K562 (cell line): ENCODE measurements around the gene UBE3B. TPM values are rescaled to one million over a fixed set of nuclear protein-coding genes. Genes with fewer than 3 reads are reported as not detected.

Source experiments
- ATAC-seq: fragments of 200-7000 bp; cut with Tn5 transposase; 3 replicates; pipeline ENCODE4 v1.9.1; 2020; ENCODE audit warnings: moderate library complexity
- BruUV-seq: library from RNA; stranded (reverse); fragments of 400-500 nt; replicated peaks from 2 replicates; lab custom pipeline; 2021; lab: Mats Ljungman, UMichigan
- CTCF ChIA-PET: fragments of 300-600 bp; formaldehyde crosslinking; extraction: SDS; loops from one replicate; lab custom pipeline; 2021; ENCODE audit warnings: low intra/inter-chr PET ratio; lab: Yijun Ruan, JAX
- POLR2A ChIA-PET: fragments of 300-600, 350-650 bp; sonication (Branson Sonifier 250); formaldehyde crosslinking; extraction: SDS; loops from one replicate; lab custom pipeline; 2021; ENCODE audit warnings: antibody characterized with exemption, inconsistent platforms; lab: Yijun Ruan, JAX
- DNase-seq, 4 experiments: peaks; one replicate each; pipeline versions ENCODE4 v3.0.0 to v3.0.0-alpha.2; 2011 to 2018; ENCODE audit warnings: low spot score in 3 of 4, mixed read lengths in 3 of 4; ENCODE audit errors: extremely low read depth in 1 of 4
- FAIRE-seq: peaks from 2 replicates; lab custom pipeline; 2011; peaks lifted over from hg19 to GRCh38; lab: Jason Lieb, UNC
- H2AFZ ChIP-seq: 2 replicates; pipeline ENCODE4 v1.6.0; 2011; ENCODE audit warnings: low read depth, low read length, control low read depth, inconsistent platforms
- H3K27ac ChIP-seq: fragments of 200-600 bp; 3 replicates; pipeline ENCODE4 v1.8.0; 2011; ENCODE audit warnings: low read depth, mild to moderate bottlenecking, control low read depth, inconsistent platforms, low read length, moderate library complexity, mixed read lengths; ENCODE audit errors: extremely low read depth
- H3K27me3 ChIP-seq, 2 experiments: fragments of 300-600 bp in 1 of 2; 2 replicates in 1 of 2; 3 replicates in 1 of 2; pipeline versions ENCODE4 v1.6.0 to v1.8.0; 2011; ENCODE audit warnings: inconsistent platforms in 2 of 2, low read length in 2 of 2, mild to moderate bottlenecking in 1 of 2, mixed read lengths in 1 of 2, moderate library complexity in 1 of 2; ENCODE audit not compliant: control insufficient read depth in 2 of 2, insufficient read depth in 2 of 2
- H3K36me3 ChIP-seq: fragments of 300-600 bp; 3 replicates; pipeline ENCODE4 v1.8.0; 2011; ENCODE audit warnings: mild to moderate bottlenecking, low read length, inconsistent platforms; ENCODE audit not compliant: control insufficient read depth, insufficient read depth
- H3K4me1 ChIP-seq, 2 experiments: fragments of 200-600 bp in 1 of 2; replicated peaks in 1 of 2; 2 replicates in 1 of 2; 3 replicates in 1 of 2; pipeline versions ENCODE4 v1.5.1 to v1.8.0; 2011; ENCODE audit warnings: inconsistent platforms in 2 of 2, low read length in 2 of 2, mild to moderate bottlenecking in 1 of 2, mixed read lengths in 1 of 2, moderate library complexity in 1 of 2; ENCODE audit not compliant: control insufficient read depth in 2 of 2, insufficient read depth in 2 of 2
- H3K4me2 ChIP-seq: 2 replicates; pipeline ENCODE4 v1.6.1; 2011; ENCODE audit warnings: low read length, control low read depth, inconsistent platforms, mixed read lengths; ENCODE audit not compliant: insufficient read depth
- H3K4me3 ChIP-seq: fragments of 200-600 bp; sonication (generic), shearing (Covaris generic); 2 replicates; pipeline ENCODE4 v1.5.1; 2016; ENCODE audit warnings: control low read depth, inconsistent platforms
- H3K79me2 ChIP-seq: fragments of 200-600 bp; 3 replicates; pipeline ENCODE4 v1.8.0; 2011; ENCODE audit warnings: low read length, inconsistent platforms; ENCODE audit not compliant: control insufficient read depth, insufficient read depth
- H3K9ac ChIP-seq, 2 experiments: 2 replicates each; pipeline versions ENCODE4 v1.6.0 to v1.6.1; 2011; ENCODE audit warnings: low read depth in 2 of 2, low read length in 2 of 2, control low read depth in 1 of 2, inconsistent platforms in 1 of 2, mild to moderate bottlenecking in 1 of 2, mixed read lengths in 1 of 2; ENCODE audit not compliant: insufficient read depth in 1 of 2
- H3K9me1 ChIP-seq: one replicate; pipeline ENCODE4 v1.6.0; 2011; ENCODE audit warnings: inconsistent platforms, mild to moderate bottlenecking, low read length, moderate library complexity; ENCODE audit not compliant: control insufficient read depth, insufficient read depth
- H3K9me3 ChIP-seq: replicated peaks from 2 replicates; pipeline ENCODE4 v1.5.1; 2011; ENCODE audit warnings: low read depth, low read length, inconsistent platforms; ENCODE audit not compliant: control insufficient read depth, insufficient read depth
- H4K20me1 ChIP-seq: replicated peaks from 2 replicates; pipeline ENCODE4 v1.6.1; 2011; ENCODE audit warnings: low read length, inconsistent platforms, mixed read lengths; ENCODE audit not compliant: control insufficient read depth, insufficient read depth
- BCOR ChIP-seq: fragments of 450-650 bp; IDR thresholded peaks from 2 replicates; pipeline ENCODE4 v1.6.1; 2016
- DIDO1 ChIP-seq: fragments of 450-650 bp; IDR thresholded peaks from 2 replicates; pipeline ENCODE4 v1.6.1; 2016; ENCODE audit warnings: low read depth, missing biosample characterization, missing genetic modification characterization
- ELF2 ChIP-seq: fragments of 250-450 bp; sonication (Bioruptor Pico); IDR thresholded peaks from 2 replicates; pipeline ENCODE4 v1.5.0; 2021; ENCODE audit warnings: mild to moderate bottlenecking
- HMGN3 ChIP-seq: IDR thresholded peaks from 2 replicates; pipeline ENCODE4 v1.6.1; 2011; ENCODE audit warnings: borderline replicate concordance, low read depth, mild to moderate bottlenecking, mixed read lengths, low read length; ENCODE audit not compliant: insufficient read length; ENCODE audit errors: extremely low read depth
- LARP7 ChIP-seq: fragments of 450-650 bp; IDR thresholded peaks from 2 replicates; pipeline ENCODE4 v1.6.1; 2016
- NRF1 ChIP-seq, 2 experiments: fragments of 450-650 bp; IDR thresholded peaks in 1 of 2; conservative IDR thresholded peaks in 1 of 2; 2 replicates each; pipeline ENCODE4 v1.6.1; 2014; ENCODE audit warnings: mild to moderate bottlenecking in 2 of 2
- SIN3A ChIP-seq, 2 experiments: fragments of 150-350 bp in 1 of 2; IDR thresholded peaks; 2 replicates each; pipeline ENCODE4 v1.6.1; 2011 to 2016; ENCODE audit warnings: borderline replicate concordance in 2 of 2, low read depth in 2 of 2, low read length in 2 of 2, mild to moderate bottlenecking in 2 of 2, moderate library complexity in 2 of 2; ENCODE audit not compliant: control insufficient read depth in 1 of 2
- TSC22D4 ChIP-seq: fragments of 450-650 bp; IDR thresholded peaks from 2 replicates; pipeline ENCODE4 v1.6.1; 2016; ENCODE audit warnings: missing genetic modification characterization, missing biosample characterization, control low read depth
- XRCC5 ChIP-seq: fragments of 200-400 bp; formaldehyde crosslinking; IDR thresholded peaks from 2 replicates; pipeline ENCODE4 v1.6.1; 2017; ENCODE audit warnings: low read depth, mild to moderate bottlenecking, low read length
- WGBS: fragments of 100-300 bp; shearing (Covaris generic); methylation state at CpG from one replicate; pipeline ENCODE4 v1.1.6; 2016; ENCODE audit warnings: low coverage, mixed read lengths; ENCODE audit not compliant: insufficient coverage; ENCODE audit errors: missing lambda C conversion rate; 5-methylcytosine and 5-hydroxymethylcytosine counted together
- in situ Hi-C: fragments of 300-500 bp; cut with MboI; formaldehyde crosslinking; loops from 4 replicates; pipeline ENCODE4 v1.15.0; 2018; ENCODE audit warnings: inconsistent platforms, mixed read lengths
- intact Hi-C: fragments of 100-400 bp; cut with micrococcal nuclease; formaldehyde crosslinking; loops from 2 replicates; pipeline ENCODE4 v1.14.2; 2022
- polyA plus RNA-seq, 8 experiments: library from polyadenylated mRNA; depleted of rRNA in 4 of 8; stranded (reverse) in 5 of 8; unstranded in 3 of 8; fragments of >200 nt; fragmentation: Nextera tagmentation in 2 of 8; fragmentation: Illumina TruSeq in 1 of 8; extraction: Ambion mirVana in 2 of 8; extraction: Trizol in 1 of 8; gene quantifications; 2 replicates each; pipeline versions ENCODE4 v1.2.1 to v1.2.3, GENCODE V29; 2011 to 2014; ENCODE audit warnings: inconsistent platforms in 1 of 8, missing spikeins in 1 of 8
- total RNA-seq, 7 experiments: library from RNA; depleted of rRNA in 6 of 7; stranded (reverse); fragments of >200 nt in 6 of 7; fragmentation: Illumina TruSeq in 2 of 7; extraction: Trizol in 2 of 7; gene quantifications; 2 replicates each; pipeline versions ENCODE4 v1.2.1 to v1.2.3, GENCODE V29; 2011 to 2021; ENCODE audit warnings: low replicate concordance in 1 of 7
- TF ChIP-seq, protein P1 (sequence below): fragments of 450-650 bp; IDR thresholded peaks from 2 replicates; pipeline ENCODE4 v1.6.1; 2016; ENCODE audit warnings: missing biosample characterization, missing genetic modification characterization
- TF ChIP-seq, protein P2 (sequence below): sonication (generic); formaldehyde crosslinking; IDR thresholded peaks from 2 replicates; pipeline ENCODE4 v1.8.0; 2022; ENCODE audit warnings: mild to moderate bottlenecking, missing genetic modification reagents
- TF ChIP-seq, protein P3 (sequence below): conservative IDR thresholded peaks from 2 replicates; pipeline ENCODE4 v1.6.1; 2011; ENCODE audit warnings: low read depth, mild to moderate bottlenecking, low read length; ENCODE audit not compliant: control insufficient read depth
- TF ChIP-seq, protein P4 (sequence below): fragments of 450-650 bp; IDR thresholded peaks from 2 replicates; pipeline ENCODE4 v1.6.1; 2016; ENCODE audit warnings: mild to moderate bottlenecking

UBE3B gene
- total and polyA plus RNA-seq, 9 of the 15 experiments (the other 6 are each of a cell fraction or from before 2014, with no cell fraction given): 7.6 to 23.6 (median 15.5) TPM

DNA sequence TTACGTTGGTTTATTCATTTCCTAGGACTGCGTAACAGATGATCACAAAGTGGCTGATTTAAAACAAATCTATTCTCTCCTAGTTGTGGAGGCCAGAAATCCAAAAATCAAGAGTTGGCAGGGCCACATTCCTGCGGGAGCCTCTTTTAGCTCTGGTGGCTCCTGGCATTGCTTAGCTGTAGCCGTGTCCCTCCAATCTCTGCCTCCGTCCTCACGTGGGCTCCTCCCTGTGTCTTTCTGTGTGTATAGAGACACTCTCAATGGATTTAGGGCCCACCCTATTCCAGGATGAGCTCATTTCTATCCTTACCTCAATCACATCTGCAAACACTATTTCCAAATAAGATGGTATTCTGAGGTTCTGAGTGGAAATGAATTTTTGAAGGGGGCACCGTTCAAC is 42.9 kb upstream of the UBE3B start:
- intact Hi-C loops: loop anchor here (5.0 kb wide), 1 partner anchor 43 kb away; the partner anchor contains the start of genes KCTD10 and UBE3B
- TF ChIP-seq DIDO1 (tag): no peak
- TF ChIP-seq SIN3A (IDR thresholded peaks at IDR 0.05; ENCODE audit: borderline replicate concordance in 2 of 2, control insufficient read depth in 1 of 2, low read depth in 2 of 2, low read length in 2 of 2): no peak
- TF ChIP-seq, protein P1, sequence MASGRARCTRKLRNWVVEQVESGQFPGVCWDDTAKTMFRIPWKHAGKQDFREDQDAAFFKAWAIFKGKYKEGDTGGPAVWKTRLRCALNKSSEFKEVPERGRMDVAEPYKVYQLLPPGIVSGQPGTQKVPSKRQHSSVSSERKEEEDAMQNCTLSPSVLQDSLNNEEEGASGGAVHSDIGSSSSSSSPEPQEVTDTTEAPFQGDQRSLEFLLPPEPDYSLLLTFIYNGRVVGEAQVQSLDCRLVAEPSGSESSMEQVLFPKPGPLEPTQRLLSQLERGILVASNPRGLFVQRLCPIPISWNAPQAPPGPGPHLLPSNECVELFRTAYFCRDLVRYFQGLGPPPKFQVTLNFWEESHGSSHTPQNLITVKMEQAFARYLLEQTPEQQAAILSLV (tag): no peak
- TF ChIP-seq, protein P2, sequence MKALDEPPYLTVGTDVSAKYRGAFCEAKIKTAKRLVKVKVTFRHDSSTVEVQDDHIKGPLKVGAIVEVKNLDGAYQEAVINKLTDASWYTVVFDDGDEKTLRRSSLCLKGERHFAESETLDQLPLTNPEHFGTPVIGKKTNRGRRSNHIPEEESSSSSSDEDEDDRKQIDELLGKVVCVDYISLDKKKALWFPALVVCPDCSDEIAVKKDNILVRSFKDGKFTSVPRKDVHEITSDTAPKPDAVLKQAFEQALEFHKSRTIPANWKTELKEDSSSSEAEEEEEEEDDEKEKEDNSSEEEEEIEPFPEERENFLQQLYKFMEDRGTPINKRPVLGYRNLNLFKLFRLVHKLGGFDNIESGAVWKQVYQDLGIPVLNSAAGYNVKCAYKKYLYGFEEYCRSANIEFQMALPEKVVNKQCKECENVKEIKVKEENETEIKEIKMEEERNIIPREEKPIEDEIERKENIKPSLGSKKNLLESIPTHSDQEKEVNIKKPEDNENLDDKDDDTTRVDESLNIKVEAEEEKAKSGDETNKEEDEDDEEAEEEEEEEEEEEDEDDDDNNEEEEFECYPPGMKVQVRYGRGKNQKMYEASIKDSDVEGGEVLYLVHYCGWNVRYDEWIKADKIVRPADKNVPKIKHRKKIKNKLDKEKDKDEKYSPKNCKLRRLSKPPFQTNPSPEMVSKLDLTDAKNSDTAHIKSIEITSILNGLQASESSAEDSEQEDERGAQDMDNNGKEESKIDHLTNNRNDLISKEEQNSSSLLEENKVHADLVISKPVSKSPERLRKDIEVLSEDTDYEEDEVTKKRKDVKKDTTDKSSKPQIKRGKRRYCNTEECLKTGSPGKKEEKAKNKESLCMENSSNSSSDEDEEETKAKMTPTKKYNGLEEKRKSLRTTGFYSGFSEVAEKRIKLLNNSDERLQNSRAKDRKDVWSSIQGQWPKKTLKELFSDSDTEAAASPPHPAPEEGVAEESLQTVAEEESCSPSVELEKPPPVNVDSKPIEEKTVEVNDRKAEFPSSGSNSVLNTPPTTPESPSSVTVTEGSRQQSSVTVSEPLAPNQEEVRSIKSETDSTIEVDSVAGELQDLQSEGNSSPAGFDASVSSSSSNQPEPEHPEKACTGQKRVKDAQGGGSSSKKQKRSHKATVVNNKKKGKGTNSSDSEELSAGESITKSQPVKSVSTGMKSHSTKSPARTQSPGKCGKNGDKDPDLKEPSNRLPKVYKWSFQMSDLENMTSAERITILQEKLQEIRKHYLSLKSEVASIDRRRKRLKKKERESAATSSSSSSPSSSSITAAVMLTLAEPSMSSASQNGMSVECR (CRISPR knock-in tag): no peak
- no peak for TF ChIP-seq TSC22D4 (tag)
- TF ChIP-seq BCOR: no peak
- TF ChIP-seq ELF2: no peak
- no peak for TF ChIP-seq HMGN3
- TF ChIP-seq NRF1 (conservative IDR thresholded peaks at IDR 0.05 in 1 of 2, IDR thresholded peaks at IDR 0.05 in 1 of 2): no peak
- no peak for TF ChIP-seq XRCC5
- TF ChIP-seq, protein P3, sequence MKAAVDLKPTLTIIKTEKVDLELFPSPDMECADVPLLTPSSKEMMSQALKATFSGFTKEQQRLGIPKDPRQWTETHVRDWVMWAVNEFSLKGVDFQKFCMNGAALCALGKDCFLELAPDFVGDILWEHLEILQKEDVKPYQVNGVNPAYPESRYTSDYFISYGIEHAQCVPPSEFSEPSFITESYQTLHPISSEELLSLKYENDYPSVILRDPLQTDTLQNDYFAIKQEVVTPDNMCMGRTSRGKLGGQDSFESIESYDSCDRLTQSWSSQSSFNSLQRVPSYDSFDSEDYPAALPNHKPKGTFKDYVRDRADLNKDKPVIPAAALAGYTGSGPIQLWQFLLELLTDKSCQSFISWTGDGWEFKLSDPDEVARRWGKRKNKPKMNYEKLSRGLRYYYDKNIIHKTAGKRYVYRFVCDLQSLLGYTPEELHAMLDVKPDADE: no peak
- TF ChIP-seq, protein P4, sequence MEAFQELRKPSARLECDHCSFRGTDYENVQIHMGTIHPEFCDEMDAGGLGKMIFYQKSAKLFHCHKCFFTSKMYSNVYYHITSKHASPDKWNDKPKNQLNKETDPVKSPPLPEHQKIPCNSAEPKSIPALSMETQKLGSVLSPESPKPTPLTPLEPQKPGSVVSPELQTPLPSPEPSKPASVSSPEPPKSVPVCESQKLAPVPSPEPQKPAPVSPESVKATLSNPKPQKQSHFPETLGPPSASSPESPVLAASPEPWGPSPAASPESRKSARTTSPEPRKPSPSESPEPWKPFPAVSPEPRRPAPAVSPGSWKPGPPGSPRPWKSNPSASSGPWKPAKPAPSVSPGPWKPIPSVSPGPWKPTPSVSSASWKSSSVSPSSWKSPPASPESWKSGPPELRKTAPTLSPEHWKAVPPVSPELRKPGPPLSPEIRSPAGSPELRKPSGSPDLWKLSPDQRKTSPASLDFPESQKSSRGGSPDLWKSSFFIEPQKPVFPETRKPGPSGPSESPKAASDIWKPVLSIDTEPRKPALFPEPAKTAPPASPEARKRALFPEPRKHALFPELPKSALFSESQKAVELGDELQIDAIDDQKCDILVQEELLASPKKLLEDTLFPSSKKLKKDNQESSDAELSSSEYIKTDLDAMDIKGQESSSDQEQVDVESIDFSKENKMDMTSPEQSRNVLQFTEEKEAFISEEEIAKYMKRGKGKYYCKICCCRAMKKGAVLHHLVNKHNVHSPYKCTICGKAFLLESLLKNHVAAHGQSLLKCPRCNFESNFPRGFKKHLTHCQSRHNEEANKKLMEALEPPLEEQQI: no peak
- no peak for TF ChIP-seq LARP7

More for the DNA sequence above, 42.9 kb upstream of the UBE3B start:
- no peaks in the 10 kb centered on the region; a peak in 2 of 5 replicates for H3K4me1 ChIP-seq
- no peaks in the 10 kb centered on the region for H3K36me3 ChIP-seq
- H3K4me2 ChIP-seq: no peak overlapping the region
- POLR2A ChIA-PET: interaction anchor here (0.7 to 1.7 kb wide), 2 partner anchors 10 to 497 kb away, joined by 3 read pairs; no protein-coding TSS in a partner anchor
- DNase-seq: no peak
- no peaks in the 10 kb centered on the region for H3K79me2 ChIP-seq
- ATAC-seq: no peak
- CTCF ChIA-PET: no interaction called here
- in situ Hi-C loops: loop anchor here (5.0 kb wide), 1 partner anchor 338 kb away; no protein-coding TSS in a partner anchor
- H3K27me3 ChIP-seq: peaks cover 18 to 42% of the 10 kb centered on the region in 2 experiments; a peak in 4 of 5 replicates
- H3K9ac ChIP-seq: no peak overlapping the region
- WGBS: 12% methylated on average over 7 of the region's 7 CpGs
- no peaks in the 10 kb centered on the region for H3K9me1 ChIP-seq
- no peaks in the 10 kb centered on the region for H3K9me3 ChIP-seq
- BruUV-seq: no TSS peak
- no peak for FAIRE-seq
- no peaks in the 10 kb centered on the region for H4K20me1 ChIP-seq
- no peak overlapping the region for H3K4me3 ChIP-seq
- H3K27ac ChIP-seq: no peak overlapping the region
- H2AFZ ChIP-seq: no peak overlapping the region
